Measurements from ENCODE around the gene DAAM1. TPM values are rescaled to one million over a fixed set of nuclear protein-coding genes. Genes with fewer than 3 reads are reported as not detected.

The DAAM1 gene
- total and polyA plus RNA-seq, 12 donors, result 22.8 to 102 (median 75.2) TPM

- no peaks in the 10 kb centered on the region for H3K27me3 ChIP-seq
- no peak for TF ChIP-seq CTCF (IDR thresholded peaks at IDR 0.05)
- DNase-seq (no peak), ATAC-seq (peak in 1 of 8 donors; percentile 7)
- no peaks in the 10 kb centered on the region for H3K9me3 ChIP-seq
- intact Hi-C loops (cut with DNase I), result loop anchor here in 2 of 10 donors (10.0 kb wide), 1 partner anchor 115 kb away; no protein-coding TSS in a partner anchor
- H3K36me3 ChIP-seq, result no peaks in the 10 kb centered on the region
- no peak overlapping the region for H3K4me3 ChIP-seq
- WGBS, 2 donors, result 63 to 67% methylated on average over 7 of the region's 7 CpGs
- peak overlapping the region in 7 of 10 donors; percentile 14 to 59 (median 37) for H3K27ac ChIP-seq
- peaks cover 6 to 94% (median 54%) of the 10 kb centered on the region in 9 donors for H3K4me1 ChIP-seq
These were observed 120.9 kb downstream of the DAAM1 start for GRCh38 chr14:59309291-59309900.

GRCh38 chr14:59310633-59311032 is 122.2 kb downstream of the DAAM1 start:
- Histone ChIP-seq H3K4me3 (no peak overlapping the region), H3K4me1 (peaks cover 6 to 88% (median 47%) of the 10 kb centered on the region in 9 donors), H3K27ac (peak overlapping the region in 2 of 10 donors; percentile 22 to 32), H3K9me3 (no peaks in the 10 kb centered on the region), H3K27me3 (no peaks in the 10 kb centered on the region), H3K36me3 (no peaks in the 10 kb centered on the region)
- 54 to 72% methylated on average over 3 of the region's 3 CpGs for WGBS, 2 donors
- no peak for ATAC-seq
- DNase-seq, result no peak
- intact Hi-C loops (cut with DNase I), result loop anchor here in 1 of 10 donors (10.0 kb wide), 1 partner anchor 116 kb away; no protein-coding TSS in a partner anchor
- no peak for TF ChIP-seq CTCF (IDR thresholded peaks at IDR 0.05)

GRCh38 chr14:59311723-59312122 is 123.3 kb downstream of the DAAM1 start:
- WGBS, 2 donors, result 97 to 98% methylated on average over 3 of the region's 3 CpGs
- Histone ChIP-seq H3K27me3 (no peaks in the 10 kb centered on the region), H3K4me1 (peaks cover 6 to 88% (median 50%) of the 10 kb centered on the region in 9 donors), H3K27ac (no peak overlapping the region), H3K36me3 (no peaks in the 10 kb centered on the region), H3K4me3 (no peak overlapping the region), H3K9me3 (no peaks in the 10 kb centered on the region)
- no peak for TF ChIP-seq CTCF (IDR thresholded peaks at IDR 0.05)
- ATAC-seq, result no peak
- DNase-seq, result no peak
- intact Hi-C loops (cut with DNase I), result loop anchor here in 1 of 10 donors (10.0 kb wide), 1 partner anchor 117 kb away; no protein-coding TSS in a partner anchor

- Histone ChIP-seq H3K4me3 (no peak overlapping the region), H3K27me3 (no peaks in the 10 kb centered on the region), H3K4me1 (peaks cover 14 to 88% (median 55%) of the 10 kb centered on the region in 9 donors), H3K36me3 (no peaks in the 10 kb centered on the region), H3K27ac (peak overlapping the region in 5 of 10 donors; percentile 5 to 39 (median 35)), H3K9me3 (no peaks in the 10 kb centered on the region)
- DNase-seq (no peak), ATAC-seq (no peak)
- intact Hi-C loops (cut with DNase I), result loop anchor here in 1 of 10 donors (10.0 kb wide), 1 partner anchor 118 kb away; no protein-coding TSS in a partner anchor
- 48 to 56% methylated on average over 3 of the region's 3 CpGs for WGBS, 2 donors
- TF ChIP-seq CTCF (IDR thresholded peaks at IDR 0.05), result no peak
These were observed 124.7 kb downstream of the DAAM1 start for GRCh38 chr14:59313144-59313651.
